ENCODE data around the gene APOBEC4. TPM values are rescaled to one million over a fixed set of nuclear protein-coding genes. Genes with fewer than 3 reads are reported as not detected.

Gene APOBEC4
- total and polyA plus RNA-seq, 2 of the 13 experiments (the other 11 are each of a cell fraction or from before 2014, with no cell fraction given) = not detected

- no peak; a peak in 1 of 4 replicates for TF ChIP-seq EP300 (IDR thresholded peaks at IDR 0.05; ENCODE audit: low read depth in 2 of 2, low read length in 2 of 2)
- TF ChIP-seq EP300 (CRISPR knock-in tag; IDR thresholded peaks at IDR 0.05; ENCODE audit: borderline replicate concordance) = no peak
- TF ChIP-seq BCL6 (CRISPR knock-in tag; IDR thresholded peaks at IDR 0.05) = peak; percentile 15; the same call in 1 of the 2 replicates
- TF ChIP-seq GABPB1 (CRISPR knock-in tag; IDR thresholded peaks at IDR 0.05) = peak; percentile 88
- no peak for TF ChIP-seq ZBTB3 (CRISPR knock-in tag; IDR thresholded peaks at IDR 0.05; ENCODE audit: borderline replicate concordance, low read depth)
- TF ChIP-seq ZNF777 (CRISPR knock-in tag; IDR thresholded peaks at IDR 0.05) = peak; percentile 85; the same call in 1 of the 2 replicates
- TF ChIP-seq ZNF30 (CRISPR knock-in tag; IDR thresholded peaks at IDR 0.05) = no peak
- peak; percentile 81 for TF ChIP-seq ZNF350 (CRISPR knock-in tag; IDR thresholded peaks at IDR 0.05; ENCODE audit: borderline replicate concordance, low read depth)
- peak; percentile 67; the same call in 1 of the 2 replicates for TF ChIP-seq ZNF543 (CRISPR knock-in tag; IDR thresholded peaks at IDR 0.05)
- TF ChIP-seq TIGD3 (CRISPR knock-in tag; IDR thresholded peaks at IDR 0.05; ENCODE audit: borderline replicate concordance) = no peak
- TF ChIP-seq ATAD3A (CRISPR knock-in tag; IDR thresholded peaks at IDR 0.05) = no peak
- peak; percentile 11; the same call in 1 of the 2 replicates for TF ChIP-seq THAP9 (CRISPR knock-in tag; IDR thresholded peaks at IDR 0.05; ENCODE audit: borderline replicate concordance)
- TF ChIP-seq MED13 (CRISPR knock-in tag; IDR thresholded peaks at IDR 0.05) = no peak; the same call in 1 of the 2 replicates
- no peak for TF ChIP-seq ZHX1 (CRISPR knock-in tag; IDR thresholded peaks at IDR 0.05; ENCODE audit: low read depth)
- TF ChIP-seq CEBPB (IDR thresholded peaks at IDR 0.05; ENCODE audit: borderline replicate concordance, low read depth, low read length) = peak; percentile 85
- TF ChIP-seq GATAD2A (CRISPR knock-in tag; IDR thresholded peaks at IDR 0.05) = peak; percentile 79
- TF ChIP-seq CREB1 (IDR thresholded peaks at IDR 0.05) = no peak
- no peak for TF ChIP-seq CREB1 (CRISPR knock-in tag; IDR thresholded peaks at IDR 0.05)
- no peak for TF ChIP-seq SSRP1 (CRISPR knock-in tag; IDR thresholded peaks at IDR 0.05)
- peak; percentile 78 for TF ChIP-seq ASH2L (IDR thresholded peaks at IDR 0.05; ENCODE audit: insufficient read length, low read depth, low read length)
- 0 out of 2 replicates have a peak, but pooled peaks have one; percentile 49 for TF ChIP-seq ZNF224 (CRISPR knock-in tag; IDR thresholded peaks at IDR 0.05)
- no peak for TF ChIP-seq PLSCR1 (CRISPR knock-in tag; IDR thresholded peaks at IDR 0.05; ENCODE audit: borderline replicate concordance)
- TF ChIP-seq MIXL1 (CRISPR knock-in tag; IDR thresholded peaks at IDR 0.05) = no peak
Observed at GRCh38 chr1:183635606-183636333, 17.3 kb downstream of the APOBEC4 start, which contains the start of gene ARPC5 (continued).
